HepG2 (cell line): ENCODE data around the gene COL18A1. TPM values are rescaled to one million over a fixed set of nuclear protein-coding genes. Genes with fewer than 3 reads are reported as not detected.

ENCODE experiments used
- ATRX ChIP-seq: sonication (generic); formaldehyde crosslinking; IDR thresholded peaks from 2 replicates; pipeline ENCODE4 v1.4.0; 2020; ENCODE audit warnings: missing genetic modification reagents, borderline replicate concordance
- BATF2 ChIP-seq: sonication (generic); formaldehyde crosslinking; IDR thresholded peaks from 2 replicates; pipeline ENCODE4 v1.8.0; 2022; ENCODE audit warnings: mild to moderate bottlenecking, missing genetic modification reagents, moderate library complexity
- CHD2 ChIP-seq: IDR thresholded peaks from 2 replicates; pipeline ENCODE4 v1.6.1; 2011; ENCODE audit warnings: low read depth, low read length, improper control_type of control experiment
- E2F1 ChIP-seq: sonication (generic); formaldehyde crosslinking; IDR thresholded peaks from 2 replicates; pipeline ENCODE4 v1.5.0; 2020; ENCODE audit warnings: missing genetic modification reagents
- KAT7 ChIP-seq: IDR thresholded peaks from 2 replicates; pipeline ENCODE4 v1.6.1; 2018; ENCODE audit warnings: borderline replicate concordance, missing compliant biosample characterization
- NCOA5 ChIP-seq: sonication (generic); formaldehyde crosslinking; IDR thresholded peaks from 2 replicates; pipeline ENCODE4 v1.4.0; 2020; ENCODE audit warnings: missing genetic modification reagents
- SMAD3 ChIP-seq: sonication (generic); formaldehyde crosslinking; IDR thresholded peaks from 2 replicates; pipeline ENCODE4 v1.4.0; 2020; ENCODE audit warnings: missing genetic modification reagents
- TAF1 ChIP-seq: sonication (generic); formaldehyde crosslinking; IDR thresholded peaks from 2 replicates; pipeline ENCODE4 v1.4.0; 2020; ENCODE audit warnings: missing genetic modification reagents
- TEF ChIP-seq: sonication (generic); formaldehyde crosslinking; IDR thresholded peaks from 2 replicates; pipeline ENCODE4 v1.5.0; 2020; ENCODE audit warnings: missing genetic modification reagents
- ZFY ChIP-seq: sonication (generic); formaldehyde crosslinking; IDR thresholded peaks from 2 replicates; pipeline ENCODE4 v1.4.0; 2020; ENCODE audit warnings: missing genetic modification reagents
- ZNF326 ChIP-seq: sonication (generic); formaldehyde crosslinking; IDR thresholded peaks from 2 replicates; pipeline ENCODE4 v1.4.0; 2020; ENCODE audit warnings: missing genetic modification reagents, borderline replicate concordance
- ZNF512 ChIP-seq: sonication (generic); formaldehyde crosslinking; IDR thresholded peaks from 2 replicates; pipeline ENCODE4 v1.4.0; 2020; ENCODE audit warnings: mild to moderate bottlenecking, missing genetic modification reagents
- ZNF598 ChIP-seq: sonication (generic); formaldehyde crosslinking; IDR thresholded peaks from 2 replicates; pipeline ENCODE4 v1.5.1; 2020; ENCODE audit warnings: mild to moderate bottlenecking, missing genetic modification reagents, borderline replicate concordance
- ZNF609 ChIP-seq: sonication (generic); formaldehyde crosslinking; IDR thresholded peaks from 2 replicates; pipeline ENCODE4 v1.4.0; 2020; ENCODE audit warnings: mild to moderate bottlenecking, missing genetic modification reagents, borderline replicate concordance
- ZNF652 ChIP-seq: IDR thresholded peaks from 2 replicates; pipeline ENCODE4 v1.6.1; 2016; ENCODE audit warnings: low read depth, borderline replicate concordance
- ZNF773 ChIP-seq: sonication (generic); formaldehyde crosslinking; IDR thresholded peaks from 2 replicates; pipeline ENCODE4 v1.4.0; 2020; ENCODE audit warnings: missing genetic modification reagents, borderline replicate concordance
- ZNF775 ChIP-seq: sonication (generic); formaldehyde crosslinking; IDR thresholded peaks from 2 replicates; pipeline ENCODE4 v1.4.0; 2020; ENCODE audit warnings: missing genetic modification reagents, mild to moderate bottlenecking, moderate library complexity, borderline replicate concordance
- ZNF784 ChIP-seq: sonication (generic); formaldehyde crosslinking; IDR thresholded peaks from 2 replicates; pipeline ENCODE4 v1.5.1; 2020; ENCODE audit warnings: missing genetic modification reagents, mild to moderate bottlenecking, borderline replicate concordance
- ZNF790 ChIP-seq: sonication (generic); formaldehyde crosslinking; IDR thresholded peaks from 2 replicates; pipeline ENCODE4 v1.8.0; 2022; ENCODE audit warnings: missing genetic modification reagents, mild to moderate bottlenecking, borderline replicate concordance
- ZNF879 ChIP-seq: sonication (generic); formaldehyde crosslinking; IDR thresholded peaks from 2 replicates; pipeline ENCODE4 v1.8.1; 2023; ENCODE audit warnings: missing genetic modification reagents
- polyA plus RNA-seq, 8 experiments: library from polyadenylated mRNA; depleted of rRNA in 3 of 8; stranded (reverse) in 7 of 8; unstranded in 1 of 8; fragments of >200 nt; fragmentation: Illumina TruSeq in 4 of 8; extraction: Trizol in 4 of 8; gene quantifications; 2 replicates each; pipeline versions ENCODE4 v1.2.1 to v1.2.3, GENCODE V29; 2011 to 2016; ENCODE audit warnings: low read depth in 4 of 8, missing spikeins in 1 of 8, mixed read lengths in 1 of 8; ENCODE audit not compliant: insufficient read depth in 1 of 8
- total RNA-seq, 5 experiments: library from RNA; depleted of rRNA; stranded (reverse); fragments of >200 nt; fragmentation: Illumina TruSeq; extraction: Trizol; gene quantifications; 2 replicates each; pipeline ENCODE4 v1.2.3, GENCODE V29; 2016; ENCODE audit warnings: low read depth in 1 of 5

The COL18A1 gene
- total and polyA plus RNA-seq, 2 of the 13 experiments (the other 11 are each of a cell fraction or from before 2014, with no cell fraction given) = 79.0 to 102 TPM

GRCh38 chr21:45471525-45472221, 66.7 kb downstream of the COL18A1 start (continued):
- TF ChIP-seq ZNF609 (CRISPR knock-in tag) = peak; percentile 88
- no peak for TF ChIP-seq BATF2
- peak; percentile 23; the same call in 1 of the 2 replicates for TF ChIP-seq ZNF790
- TF ChIP-seq ZNF512 = no peak
- no peak; the same call in 1 of the 2 replicates for TF ChIP-seq ZFY
- no peak for TF ChIP-seq KAT7 (CRISPR knock-in tag)
- peak; percentile 81 for TF ChIP-seq ZNF652 (CRISPR knock-in tag)
- TF ChIP-seq NCOA5 (CRISPR knock-in tag) = no peak
- TF ChIP-seq ZNF326 (CRISPR knock-in tag) = no peak
- no peak for TF ChIP-seq CHD2
- no peak for TF ChIP-seq TEF (CRISPR knock-in tag)
- TF ChIP-seq SMAD3 (CRISPR knock-in tag) = no peak
- no peak for TF ChIP-seq ZNF775 (CRISPR knock-in tag)
- TF ChIP-seq ZNF773 (CRISPR knock-in tag) = no peak
- no peak; the same call in 1 of the 2 replicates for TF ChIP-seq ZNF879 (CRISPR knock-in tag)
- peak; percentile 57; the same call in 1 of the 2 replicates for TF ChIP-seq TAF1 (CRISPR knock-in tag)
- no peak for TF ChIP-seq E2F1 (CRISPR knock-in tag)
- no peak for TF ChIP-seq ZNF598 (CRISPR knock-in tag)
- no peak for TF ChIP-seq ZNF784
- no peak for TF ChIP-seq ATRX (CRISPR knock-in tag)
